ENCODE measurements around the gene CPNE6.

The CPNE6 gene

DNA sequence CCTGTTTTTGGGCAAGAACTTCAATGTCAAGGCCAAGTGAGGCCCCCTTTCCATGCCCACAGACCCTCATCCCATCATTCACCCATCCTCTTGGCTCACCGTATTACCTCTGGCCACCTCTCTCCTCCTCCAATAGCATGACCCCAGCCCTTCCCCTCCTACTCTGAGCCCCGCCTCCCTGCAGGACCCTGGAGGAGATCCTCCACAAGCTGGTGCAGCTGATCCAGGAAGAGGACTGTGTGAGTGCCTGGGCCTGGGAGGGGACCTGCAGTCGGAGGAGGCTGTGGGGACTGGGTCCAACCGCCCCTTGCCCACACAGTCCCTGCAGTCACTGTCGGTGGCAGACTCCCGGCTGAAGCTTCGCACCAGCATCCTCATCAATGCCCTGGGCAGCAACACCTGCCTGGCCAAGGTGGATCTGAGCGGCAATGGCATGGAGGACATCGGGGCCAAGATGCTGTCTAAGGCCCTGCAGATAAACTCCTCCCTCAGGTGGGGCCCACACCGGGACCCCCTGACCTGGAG, 12.3 kb upstream of the CPNE6 start:
- H3K27me3 ChIP-seq: no peaks in the 10 kb centered on the region
- TF ChIP-seq, protein P1, sequence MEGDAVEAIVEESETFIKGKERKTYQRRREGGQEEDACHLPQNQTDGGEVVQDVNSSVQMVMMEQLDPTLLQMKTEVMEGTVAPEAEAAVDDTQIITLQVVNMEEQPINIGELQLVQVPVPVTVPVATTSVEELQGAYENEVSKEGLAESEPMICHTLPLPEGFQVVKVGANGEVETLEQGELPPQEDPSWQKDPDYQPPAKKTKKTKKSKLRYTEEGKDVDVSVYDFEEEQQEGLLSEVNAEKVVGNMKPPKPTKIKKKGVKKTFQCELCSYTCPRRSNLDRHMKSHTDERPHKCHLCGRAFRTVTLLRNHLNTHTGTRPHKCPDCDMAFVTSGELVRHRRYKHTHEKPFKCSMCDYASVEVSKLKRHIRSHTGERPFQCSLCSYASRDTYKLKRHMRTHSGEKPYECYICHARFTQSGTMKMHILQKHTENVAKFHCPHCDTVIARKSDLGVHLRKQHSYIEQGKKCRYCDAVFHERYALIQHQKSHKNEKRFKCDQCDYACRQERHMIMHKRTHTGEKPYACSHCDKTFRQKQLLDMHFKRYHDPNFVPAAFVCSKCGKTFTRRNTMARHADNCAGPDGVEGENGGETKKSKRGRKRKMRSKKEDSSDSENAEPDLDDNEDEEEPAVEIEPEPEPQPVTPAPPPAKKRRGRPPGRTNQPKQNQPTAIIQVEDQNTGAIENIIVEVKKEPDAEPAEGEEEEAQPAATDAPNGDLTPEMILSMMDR (IDR thresholded peaks at IDR 0.05; ENCODE audit: low read depth, low read length): no peak
- no peaks in the 10 kb centered on the region; the same call in 1 of the 2 replicates for H3K4me1 ChIP-seq
- no peak overlapping the region for H3K4me3 ChIP-seq (ENCODE audit: low read depth, low read length)
- no peaks in the 10 kb centered on the region for H3K9me3 ChIP-seq
- DNase-seq: no peak
- no peaks in the 10 kb centered on the region for H3K36me3 ChIP-seq

- no peak for DNase-seq
- Histone ChIP-seq H3K9me3 (no peaks in the 10 kb centered on the region), H3K36me3 (no peaks in the 10 kb centered on the region), H3K4me1 (no peaks in the 10 kb centered on the region; the same call in 1 of the 2 replicates), H3K27me3 (no peaks in the 10 kb centered on the region), H3K4me3 (ENCODE audit: low read depth, low read length) (no peak overlapping the region)
- TF ChIP-seq, protein P1 (IDR thresholded peaks at IDR 0.05; ENCODE audit: low read depth, low read length): no peak
These were observed 11.4 kb upstream of the CPNE6 start for GRCh38 chr14:24059841-24060388.

GRCh38 chr14:24060443-24060842, 10.9 kb upstream of the CPNE6 start:
- Histone ChIP-seq H3K9me3 (no peaks in the 10 kb centered on the region), H3K4me3 (ENCODE audit: low read depth, low read length) (no peak overlapping the region), H3K27me3 (no peaks in the 10 kb centered on the region), H3K36me3 (no peaks in the 10 kb centered on the region), H3K4me1 (no peaks in the 10 kb centered on the region; the same call in 1 of the 2 replicates)
- DNase-seq: no peak
- TF ChIP-seq, protein P1 (IDR thresholded peaks at IDR 0.05; ENCODE audit: low read depth, low read length): no peak

DNA sequence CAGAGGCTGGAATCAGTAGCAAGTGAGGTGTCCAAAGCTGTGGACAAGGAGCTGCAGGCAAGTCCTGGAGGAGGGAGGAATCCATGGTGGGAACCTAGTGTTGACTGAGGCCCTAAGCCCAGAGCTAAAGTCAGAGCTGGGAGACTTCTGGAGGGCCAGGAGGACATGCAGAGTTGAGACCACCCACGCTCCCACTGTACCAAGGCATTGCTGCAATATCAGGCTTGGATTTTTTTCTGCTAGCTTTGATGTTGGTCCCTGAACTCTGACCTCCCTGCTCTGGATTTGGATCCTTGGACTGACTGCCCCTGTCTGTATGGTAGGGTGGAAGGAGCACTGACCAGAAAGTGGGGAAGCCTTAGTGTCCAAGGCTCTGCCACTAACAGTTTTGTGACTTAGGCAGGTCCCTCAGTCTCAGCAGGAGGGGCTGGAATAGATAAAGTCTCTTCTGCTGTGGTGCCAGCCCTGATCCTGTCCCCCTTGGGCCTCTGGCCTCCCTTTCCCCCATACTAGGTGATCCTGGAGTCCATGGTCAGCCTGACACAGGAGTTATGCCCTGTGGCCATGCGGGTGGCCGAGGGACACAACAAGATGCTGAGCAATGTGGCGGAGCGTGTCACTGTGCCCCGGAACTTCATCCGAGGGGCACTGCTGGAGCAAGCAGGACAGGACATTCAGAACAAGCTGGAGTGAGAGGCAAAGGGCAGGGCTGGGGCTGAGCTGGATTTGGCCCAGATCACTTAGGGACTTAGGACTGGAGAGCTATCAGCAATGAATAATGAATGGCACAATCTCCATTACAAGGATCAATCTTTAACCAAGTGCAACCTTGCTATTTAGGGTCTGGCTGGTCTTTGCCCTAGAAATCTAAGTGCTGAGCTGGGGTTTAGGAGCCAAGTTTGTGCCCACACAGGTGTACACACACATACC, 10.1 kb upstream of the CPNE6 start:
- no peak overlapping the region for H3K4me3 ChIP-seq (ENCODE audit: low read depth, low read length)
- no peaks in the 10 kb centered on the region for H3K36me3 ChIP-seq
- DNase-seq: no peak
- no peaks in the 10 kb centered on the region; the same call in 1 of the 2 replicates for H3K4me1 ChIP-seq
- TF ChIP-seq, protein P1 (IDR thresholded peaks at IDR 0.05; ENCODE audit: low read depth, low read length): no peak
- no peaks in the 10 kb centered on the region for H3K9me3 ChIP-seq
- H3K27me3 ChIP-seq: no peaks in the 10 kb centered on the region

DNA sequence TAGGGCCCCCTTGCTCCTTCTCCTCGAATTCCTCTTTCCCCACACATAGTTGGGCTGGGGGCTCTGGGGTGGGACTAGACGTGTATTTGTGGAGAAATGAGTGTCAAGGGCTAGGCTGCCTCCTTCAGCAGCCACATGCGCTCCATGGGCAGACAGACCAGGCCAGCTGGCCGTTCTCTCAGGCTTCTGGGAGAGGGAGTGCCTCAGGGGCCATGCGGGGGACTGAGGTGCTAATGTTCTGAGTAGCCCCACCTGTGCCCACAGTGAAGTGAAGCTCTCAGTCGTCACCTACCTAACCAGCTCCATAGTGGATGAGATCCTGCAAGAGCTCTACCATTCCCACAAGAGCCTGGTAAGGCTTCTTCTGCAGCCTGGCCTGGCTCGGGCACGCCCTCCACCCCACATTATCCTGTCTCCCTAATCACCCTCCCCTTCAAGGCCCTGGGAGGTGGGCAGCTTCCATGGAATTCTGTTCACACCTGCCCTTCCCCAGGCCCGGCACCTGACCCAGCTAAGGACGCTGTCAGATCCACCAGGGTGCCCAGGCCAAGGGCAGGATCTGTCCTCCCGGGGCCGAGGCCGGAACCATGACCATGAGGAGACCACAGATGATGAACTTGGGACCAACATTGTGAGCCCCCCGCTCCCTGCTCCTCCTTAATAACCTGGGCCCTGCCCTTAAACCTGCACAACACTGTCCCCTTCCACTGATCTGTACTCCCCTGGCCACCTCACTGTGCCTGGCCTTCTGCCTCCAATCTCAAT, 9.0 kb upstream of the CPNE6 start:
- Histone ChIP-seq H3K9me3 (no peaks in the 10 kb centered on the region), H3K36me3 (no peaks in the 10 kb centered on the region), H3K27me3 (no peaks in the 10 kb centered on the region), H3K4me1 (no peaks in the 10 kb centered on the region; the same call in 1 of the 2 replicates), H3K4me3 (ENCODE audit: low read depth, low read length) (no peak overlapping the region)
- DNase-seq: no peak
- TF ChIP-seq, protein P1 (IDR thresholded peaks at IDR 0.05; ENCODE audit: low read depth, low read length): no peak
